Adrenal gland (tissue), 5 donors: ENCODE data around the gene ZNF740.

Source experiments
- CTCF ChIP-seq, 6 experiments: fragments of 450-650 bp in 4 of 6; fragments of 200-600 bp in 2 of 6; sonication (generic) in 1 of 6; IDR thresholded peaks; 1 replicate in 5 of 6; 2 replicates in 1 of 6; pipeline versions ENCODE4 v1.5.1 to v1.8.0; 2016 to 2021; ENCODE audit warnings: antibody characterized with exemption in 6 of 6, mild to moderate bottlenecking in 2 of 6, moderate library complexity in 1 of 6
- POLR2A ChIP-seq, 2 donors: fragments of 450-650 bp; IDR thresholded peaks; one replicate each; pipeline ENCODE4 v1.6.1; 2017; ENCODE audit warnings: antibody characterized with exemption in 2 of 2, mild to moderate bottlenecking in 2 of 2, moderate library complexity in 1 of 2
- donor health status: DM: no; HTN: no; CAD: no.

DNA sequence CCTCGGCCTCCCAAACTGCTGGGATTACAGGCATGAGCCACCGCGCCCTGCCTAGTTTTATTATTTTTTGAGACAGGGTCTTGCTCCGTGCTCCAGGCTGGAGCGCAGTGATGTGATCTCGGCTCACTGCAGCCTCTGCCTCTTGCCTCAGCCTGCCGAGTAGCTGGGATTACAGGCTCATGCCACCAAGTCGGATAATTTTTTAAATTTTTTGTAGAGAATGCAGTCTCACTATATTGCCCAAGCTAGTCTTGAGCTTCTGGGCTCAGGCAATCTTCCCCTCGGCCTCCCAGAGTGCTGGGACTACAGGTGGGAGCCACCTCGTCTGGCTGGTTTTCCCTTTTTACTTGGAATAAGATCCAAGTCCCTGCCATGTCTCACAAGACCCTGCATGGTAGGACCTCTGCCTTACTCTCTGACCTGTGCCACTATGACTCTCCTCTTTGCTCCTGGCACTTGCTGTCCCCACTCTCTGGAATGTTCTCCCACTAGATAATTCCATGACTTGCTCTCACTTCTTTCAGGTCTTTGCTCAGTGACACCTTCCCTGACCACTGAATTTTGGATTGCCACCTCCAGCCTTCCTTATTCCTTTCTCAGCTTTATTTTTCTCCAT, 59.2 kb downstream of the ZNF740 start:
- TF ChIP-seq CTCF (IDR thresholded peaks at IDR 0.05) (no peak), POLR2A (IDR thresholded peaks at IDR 0.05) (no peak)
